Endothelial cell of umbilical vein (primary cell): Measurements from ENCODE around the gene TNFAIP8.

ENCODE experiments used
- CTCF ChIP-seq, 2 donors: IDR thresholded peaks; 1 replicate in 1 of 2; 2 replicates in 1 of 2; pipeline ENCODE4 v1.5.1; 2011; ENCODE audit warnings: low read length in 2 of 2, mild to moderate bottlenecking in 2 of 2, moderate library complexity in 2 of 2, control low read depth in 1 of 2, inconsistent platforms in 1 of 2, low read depth in 1 of 2; ENCODE audit not compliant: insufficient read depth in 1 of 2; ENCODE audit errors: extremely low read depth in 1 of 2
- EZH2 ChIP-seq: IDR thresholded peaks from 2 replicates; pipeline ENCODE4 v1.6.1; 2012; ENCODE audit warnings: borderline replicate concordance, low read depth, mild to moderate bottlenecking, moderate library complexity, low read length, inconsistent platforms; ENCODE audit not compliant: severe bottlenecking
- FOS ChIP-seq: IDR thresholded peaks from 2 replicates; pipeline ENCODE4 v1.6.1; 2011; ENCODE audit warnings: mild to moderate bottlenecking, low read length, moderate library complexity, borderline replicate concordance; ENCODE audit not compliant: insufficient read depth
- GATA2 ChIP-seq: IDR thresholded peaks from 2 replicates; pipeline ENCODE4 v1.7.0; 2011; ENCODE audit warnings: low read depth, mild to moderate bottlenecking, moderate library complexity, mixed read lengths, low read length; ENCODE audit not compliant: insufficient read length, insufficient read depth
- MAX ChIP-seq: IDR thresholded peaks from 2 replicates; pipeline ENCODE4 v1.6.1; 2011; ENCODE audit not compliant: insufficient read depth, insufficient read length
- MYC ChIP-seq: IDR thresholded peaks from one replicate; pipeline ENCODE4 v1.6.1; 2011; ENCODE audit warnings: mild to moderate bottlenecking, low read depth, low read length
- POLR2A ChIP-seq: IDR thresholded peaks from 2 replicates; pipeline ENCODE4 v1.6.1; 2012; ENCODE audit warnings: low read depth, mild to moderate bottlenecking, control low read depth, low read length
- POLR2AphosphoS5 ChIP-seq: IDR thresholded peaks from 2 replicates; pipeline ENCODE4 v1.6.1; 2012; ENCODE audit warnings: low read depth, mild to moderate bottlenecking, control low read depth, low read length, moderate library complexity; ENCODE audit not compliant: insufficient read depth

- TF ChIP-seq POLR2A: no peak
- TF ChIP-seq FOS: no peak
- no peak for TF ChIP-seq CTCF (IDR thresholded peaks at IDR 0.05; ENCODE audit: extremely low read depth in 1 of 2, insufficient read depth in 1 of 2, low read depth in 1 of 2, low read length in 2 of 2)
- TF ChIP-seq POLR2AphosphoS5: no peak
- no peak for TF ChIP-seq EZH2
- no peak for TF ChIP-seq MAX
- TF ChIP-seq MYC: no peak
- TF ChIP-seq GATA2: no peak
Observed at GRCh38 chr5:119370486-119370885, 14.7 kb downstream of the TNFAIP8 start.
